Right lung (tissue), 5 donors: ENCODE data around the gene MED10. TPM values are rescaled to one million over a fixed set of nuclear protein-coding genes. Genes with fewer than 3 reads are reported as not detected.

Experiments
- DNase-seq, 2 donors: peaks; one replicate each; pipeline ENCODE4 v3.0.0-alpha.2; 2013
- polyA plus RNA-seq, 5 donors: library from polyadenylated mRNA; unstranded; fragments of 120-200 nt; gene quantifications; one replicate each; pipeline versions ENCODE4 v1.2.1 to v1.2.3, GENCODE V29; 2013; ENCODE audit warnings: inconsistent platforms in 1 of 5, low replicate concordance in 1 of 5; ENCODE audit not compliant: insufficient read length in 5 of 5, insufficient read depth in 1 of 5

The MED10 gene
- polyA plus RNA-seq, 5 donors = 34.7 to 52.7 (median 47.0) TPM

DNA sequence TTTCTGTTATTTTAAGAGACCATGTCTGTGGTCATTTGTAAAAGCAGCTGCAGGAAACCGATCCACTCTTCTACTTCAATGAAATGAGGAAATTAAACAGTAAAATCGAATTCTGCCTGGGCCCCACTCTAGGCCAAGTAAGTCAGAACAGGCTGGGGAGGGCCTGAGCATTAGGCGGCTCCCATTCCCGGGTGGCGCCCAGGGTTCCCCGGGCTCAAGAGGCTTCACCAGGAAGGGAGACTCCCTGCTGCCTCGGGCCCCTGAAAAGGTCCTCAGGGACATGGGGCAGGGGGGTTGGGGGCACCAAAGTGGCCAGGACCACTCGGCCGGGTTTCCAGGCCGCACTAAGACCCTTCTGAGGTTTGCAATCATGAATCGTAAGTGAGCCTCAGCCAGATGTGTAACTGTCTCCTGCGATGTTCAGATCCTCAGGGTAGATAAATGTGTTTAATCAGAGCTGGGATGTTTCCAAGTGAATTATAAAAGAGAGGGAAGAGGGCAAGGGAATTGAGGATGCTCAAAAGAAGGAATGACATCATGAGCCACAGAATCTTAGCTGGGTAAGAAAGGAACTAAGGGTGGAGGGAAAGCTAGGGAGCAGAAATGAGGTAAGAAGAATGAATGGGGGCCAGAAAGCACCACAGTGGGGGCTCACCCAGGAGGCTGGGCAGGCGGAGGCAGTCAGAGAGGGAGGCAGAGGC is 24.6 kb downstream of the MED10 start:
- no peak for DNase-seq

DNA sequence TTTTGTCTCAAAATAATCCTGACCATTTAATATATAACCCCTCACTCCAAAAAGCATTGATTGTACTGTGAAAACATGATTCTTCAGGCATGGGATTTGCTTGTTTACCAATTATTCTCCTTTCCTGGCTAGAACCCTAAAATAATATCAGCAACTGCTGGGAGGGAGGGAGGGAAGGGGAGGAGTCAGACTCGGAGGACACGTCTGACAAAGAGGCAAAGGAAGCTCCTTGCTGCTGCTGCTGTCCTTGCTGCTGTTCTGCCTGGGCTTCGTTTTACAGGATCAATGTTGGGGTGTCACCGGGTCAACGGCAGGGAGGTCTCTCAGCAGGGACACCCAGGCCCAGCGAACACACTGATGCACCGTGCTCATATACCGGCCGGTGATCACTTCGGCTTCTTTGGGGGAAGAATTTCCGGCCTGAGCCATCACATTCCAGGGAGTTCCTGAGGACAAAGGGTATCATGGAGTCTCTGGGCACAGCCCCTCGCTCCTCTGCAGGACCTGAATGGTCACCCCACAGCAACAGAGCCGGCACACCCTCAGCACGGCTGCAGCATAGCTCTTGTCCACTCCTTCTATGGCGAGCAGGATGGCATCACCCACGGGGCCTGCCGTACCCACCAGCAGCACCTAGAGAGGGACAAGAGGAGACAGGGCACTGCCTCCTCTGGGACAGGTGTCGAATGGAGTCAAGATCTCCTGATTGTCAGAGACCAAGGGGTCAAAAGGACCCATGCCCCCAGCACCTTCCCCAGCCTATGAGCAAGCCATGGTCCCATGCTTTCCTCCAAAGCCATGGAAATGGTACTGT is 27.9 kb downstream of the MED10 start:
- no peak for DNase-seq

DNA sequence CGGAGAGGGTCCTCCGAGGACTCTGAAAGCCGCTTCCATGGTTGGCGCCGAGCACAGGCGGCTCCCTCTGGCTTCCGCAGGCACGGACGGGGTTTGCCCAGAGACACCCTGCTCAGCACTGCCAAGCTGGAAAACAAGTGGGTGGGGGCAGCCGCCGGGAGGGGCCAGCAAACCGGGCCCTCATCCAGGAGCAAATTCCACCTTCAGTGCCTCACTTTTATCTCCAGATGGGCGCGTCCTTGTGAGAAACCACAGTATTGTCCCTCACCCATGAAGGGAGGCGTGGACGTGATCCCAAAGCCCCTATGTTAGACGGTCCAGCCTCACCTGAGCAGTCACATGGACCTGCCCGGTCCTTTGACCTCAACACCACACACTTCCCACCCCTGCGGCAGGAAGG is 29.0 kb downstream of the MED10 start:
- no peak for DNase-seq

DNA sequence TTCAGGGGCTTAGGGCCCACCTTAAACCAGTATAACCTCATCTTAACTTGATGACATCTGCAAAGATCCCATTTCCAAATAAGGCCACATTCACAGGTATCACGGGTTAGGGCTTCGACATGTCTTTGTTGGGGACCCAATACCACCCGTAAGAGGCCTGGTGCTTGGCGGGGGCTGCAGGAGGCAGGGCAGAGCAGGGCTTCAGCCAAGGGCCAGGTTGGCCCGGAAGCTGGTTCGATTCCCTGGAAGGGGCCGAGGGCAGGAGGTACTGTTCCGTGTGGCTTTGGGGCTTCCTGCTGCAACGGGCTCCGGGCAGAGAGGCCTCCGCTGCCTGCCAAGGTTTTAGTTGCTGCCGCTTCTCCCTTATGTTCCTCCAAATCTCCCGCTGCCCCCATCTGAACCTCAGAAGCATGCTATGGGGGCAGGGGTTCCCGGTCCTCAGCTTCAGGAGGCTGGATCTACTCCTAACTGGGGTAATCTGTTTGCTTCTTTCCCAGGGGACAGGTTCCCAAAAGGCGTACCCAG is 29.8 kb downstream of the MED10 start:
- no peak for DNase-seq

DNA sequence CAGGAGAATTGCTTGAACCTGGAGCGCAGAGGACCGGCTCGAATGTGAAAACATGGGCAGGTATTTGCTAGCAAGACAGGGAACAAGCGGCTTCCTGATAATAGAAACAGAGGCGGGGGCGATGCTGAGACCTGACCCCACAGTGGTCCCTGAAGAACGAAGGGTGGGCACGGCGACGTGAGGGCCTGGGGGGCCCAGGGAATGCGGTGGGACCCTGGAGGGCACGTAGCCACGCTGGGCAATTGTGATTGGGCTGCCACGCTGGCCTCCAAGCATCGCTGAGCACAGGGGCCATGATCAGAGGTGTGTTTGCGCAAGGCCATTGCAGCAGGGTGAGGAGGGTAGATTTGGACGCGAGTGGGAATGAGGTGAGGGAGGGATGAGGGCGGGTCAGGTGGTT is 30.7 kb downstream of the MED10 start:
- no peak for DNase-seq

DNA sequence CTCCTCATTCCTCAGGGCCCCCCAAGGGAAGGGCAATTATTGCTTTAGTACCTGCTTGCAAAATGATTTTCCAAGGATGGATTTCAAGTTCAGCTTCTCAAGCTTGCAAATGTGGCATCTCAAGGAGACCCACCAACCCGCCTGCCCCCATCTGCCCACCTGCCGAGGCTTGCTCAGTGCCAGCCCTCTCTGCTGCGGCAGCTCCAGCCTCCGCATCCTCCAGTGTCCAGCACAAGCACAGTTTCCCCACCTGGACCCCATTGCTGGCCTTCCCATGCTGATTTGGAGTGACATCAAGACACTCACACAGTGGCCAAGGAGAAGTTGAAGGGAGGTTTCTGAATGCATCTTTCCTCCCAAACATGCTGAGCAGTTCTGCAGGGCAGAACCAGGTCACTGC is 31.2 kb downstream of the MED10 start:
- DNase-seq = no peak

DNA sequence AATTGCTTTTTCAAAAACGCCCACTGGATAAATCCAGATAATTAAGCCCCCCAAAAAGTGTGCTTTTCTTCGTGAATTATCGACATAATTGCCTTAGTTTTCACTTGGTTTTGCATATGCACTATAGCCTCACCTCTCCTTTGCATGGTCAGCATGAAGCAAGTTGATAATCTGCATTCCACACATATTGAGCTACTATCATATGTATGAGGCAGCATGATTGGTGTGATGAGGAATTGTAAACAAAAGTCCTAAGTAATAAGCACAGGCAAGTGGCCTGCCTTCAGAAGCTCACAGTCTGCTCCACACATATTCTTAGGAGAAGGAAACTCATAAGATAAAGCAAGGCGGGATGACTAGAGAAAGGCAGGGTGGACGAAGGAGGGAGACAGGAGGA is 33.8 kb downstream of the MED10 start:
- DNase-seq = no peak

DNA sequence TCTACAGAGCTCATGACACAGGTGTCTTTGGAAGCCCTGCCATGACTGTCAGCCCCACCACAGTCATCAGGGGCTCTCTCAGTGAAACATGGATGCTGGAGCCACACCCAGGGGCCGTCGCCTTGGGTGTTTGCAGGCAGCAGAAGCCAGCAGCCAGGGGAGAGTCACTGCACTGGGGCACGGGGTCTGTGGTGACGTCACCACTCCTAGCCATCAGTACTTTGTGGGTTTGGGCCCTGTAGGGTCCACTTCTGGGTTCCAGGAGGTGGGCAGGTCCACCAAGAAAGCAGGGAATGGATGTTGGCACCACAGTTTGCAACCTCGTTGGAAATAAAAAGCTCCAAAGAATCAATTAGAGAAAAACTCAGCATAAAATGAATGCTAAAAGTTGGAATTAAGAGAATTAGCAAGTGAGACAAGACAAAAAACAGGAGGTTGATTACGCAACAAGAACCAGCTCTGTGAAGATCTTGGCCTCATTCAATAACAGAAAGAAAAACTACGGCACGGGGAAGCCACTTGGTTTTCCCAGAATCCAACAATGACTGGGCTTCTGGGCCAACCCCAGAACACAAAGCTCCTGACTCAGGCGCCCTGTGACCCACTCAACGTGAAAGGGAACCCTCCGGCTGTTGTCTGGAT is 34.3 kb downstream of the MED10 start:
- peak in 1 of 2 donors; percentile 2 for DNase-seq

DNA sequence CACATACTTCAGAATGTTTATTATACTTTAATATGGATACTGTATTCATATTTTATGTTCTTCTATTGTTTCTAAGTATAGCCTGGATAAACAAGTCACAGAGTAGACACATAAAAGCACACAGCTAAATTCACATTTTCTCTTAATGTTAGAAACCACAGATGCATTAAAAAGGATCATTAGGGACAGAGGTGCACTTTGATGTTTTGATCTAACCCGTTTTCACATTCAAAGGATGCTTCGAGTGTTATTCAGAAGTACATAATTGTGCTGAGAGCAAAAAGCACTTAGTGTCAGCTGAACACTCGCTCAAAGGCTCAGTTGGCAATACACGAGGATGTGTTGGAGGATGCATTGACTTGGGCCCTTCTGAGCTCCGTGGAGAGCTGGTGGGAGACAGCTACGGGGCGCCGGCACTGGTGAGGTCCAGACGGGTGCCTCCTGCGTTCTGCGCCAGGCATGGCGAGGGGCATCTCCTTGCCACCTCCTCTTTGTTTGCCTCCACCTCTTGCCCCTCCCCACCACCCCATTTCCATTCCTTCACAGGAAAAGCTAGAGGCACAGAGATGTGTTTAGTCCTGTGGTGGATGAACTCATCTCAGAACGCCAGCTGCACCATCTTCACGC is 35.5 kb downstream of the MED10 start:
- DNase-seq = no peak

DNA sequence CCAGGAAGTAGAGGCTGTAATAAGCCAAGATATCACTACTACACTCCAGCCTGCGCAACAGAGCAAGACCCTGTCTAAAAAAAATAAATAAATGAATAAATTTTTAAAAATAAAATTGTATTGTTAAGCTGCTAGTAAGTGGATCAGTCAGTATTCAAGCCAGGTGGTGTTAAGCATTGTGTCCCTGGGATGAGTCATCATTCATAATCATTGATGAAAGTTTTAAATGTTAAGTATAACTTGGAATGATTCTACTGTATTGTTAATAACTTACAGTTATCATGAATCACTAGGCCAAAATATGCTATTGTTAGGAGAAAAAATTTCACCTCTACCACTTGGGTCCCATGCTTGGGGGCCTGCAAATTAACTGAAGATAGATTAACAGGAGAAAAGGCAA is 38.2 kb downstream of the MED10 start:
- no peak for DNase-seq

DNA sequence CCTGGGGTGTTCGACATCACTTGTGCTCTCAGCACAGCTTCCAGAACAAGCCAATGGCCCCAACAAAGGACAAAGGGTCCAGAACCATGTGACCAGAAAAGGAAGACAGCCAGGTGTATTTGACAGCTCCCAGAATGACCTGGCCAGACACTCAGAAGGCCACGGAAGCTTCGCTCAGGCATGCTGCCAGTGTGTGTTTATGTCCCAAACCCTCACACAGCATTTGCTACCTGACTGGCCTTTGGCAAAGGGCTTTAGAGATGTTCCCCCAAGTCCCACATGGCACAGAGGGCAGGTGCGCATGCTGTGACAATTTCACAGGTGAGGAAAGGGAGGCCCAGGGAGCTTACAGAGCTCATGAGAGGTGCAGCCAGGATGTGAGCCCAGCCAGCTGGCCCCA is 39.5 kb downstream of the MED10 start:
- no peak for DNase-seq

DNA sequence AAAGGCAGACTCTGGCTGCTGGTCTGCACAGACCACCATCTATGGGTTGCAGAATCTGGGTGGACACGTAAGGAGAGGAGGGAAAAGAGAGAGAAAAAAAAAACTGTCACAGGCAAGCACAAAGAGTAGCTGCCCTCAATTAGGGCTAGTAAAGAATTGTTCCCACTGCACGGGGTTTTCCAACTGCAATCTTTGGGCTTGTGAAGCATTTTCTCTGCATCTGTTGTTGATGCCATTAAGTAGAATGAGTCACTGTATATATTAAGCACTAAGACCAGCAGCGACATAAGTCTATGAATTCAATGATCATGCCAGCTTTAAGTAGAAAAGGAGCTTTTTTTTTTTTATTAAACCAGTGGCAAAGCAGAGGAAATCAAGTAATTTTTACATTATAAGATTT is 40.2 kb downstream of the MED10 start:
- DNase-seq = no peak

DNA sequence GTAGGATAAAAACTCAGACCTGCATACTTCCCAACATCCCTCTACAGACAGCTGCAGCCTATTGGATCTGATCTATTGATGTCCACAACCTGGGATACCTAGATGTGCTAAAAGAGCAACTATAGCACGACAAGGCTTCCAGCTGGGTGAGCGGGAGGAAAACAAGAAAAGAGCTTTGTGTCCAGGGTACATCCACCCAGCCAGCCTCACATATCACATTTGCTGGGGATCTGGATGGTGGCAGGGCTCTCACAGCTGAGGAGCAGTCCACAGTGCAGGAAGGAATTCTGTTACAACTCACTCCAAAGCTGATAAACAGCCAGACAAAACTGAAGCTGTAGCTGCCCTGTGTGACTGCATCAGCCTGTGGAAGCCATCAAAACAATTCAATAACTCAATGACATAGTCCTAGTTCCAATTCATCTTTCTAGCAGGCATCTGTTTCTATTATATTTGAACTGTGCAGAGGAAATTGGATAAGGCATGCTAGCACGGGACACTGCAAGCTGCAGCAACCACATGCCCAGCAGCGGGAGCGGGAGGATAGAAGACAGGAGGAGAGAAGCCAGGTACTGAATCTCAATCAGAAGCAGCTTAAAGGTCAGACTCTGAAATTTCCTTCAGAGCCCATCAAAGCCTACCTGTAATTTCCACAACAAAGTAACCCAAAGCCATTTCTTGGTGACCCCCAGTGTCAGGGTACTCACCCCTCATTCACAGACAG is 45.0 kb downstream of the MED10 start:
- DNase-seq = no peak

DNA sequence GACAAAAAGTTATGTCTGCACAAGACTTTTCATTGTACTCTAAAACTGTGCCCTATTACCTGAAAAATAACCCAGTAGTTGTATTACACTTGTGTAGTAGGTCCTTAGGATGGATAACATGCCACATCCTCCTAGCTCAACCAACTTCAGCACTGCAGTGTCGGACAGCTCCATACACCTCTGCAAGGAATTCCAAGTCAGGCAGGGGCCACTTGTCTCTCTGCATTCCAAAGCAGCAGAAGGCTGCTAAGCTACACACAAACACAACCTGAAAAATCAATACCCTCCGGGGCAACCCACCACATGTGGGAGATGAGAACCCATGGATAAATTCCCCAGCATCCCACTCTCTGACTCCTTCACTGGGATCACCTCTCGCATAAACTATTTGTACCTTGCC is 50.2 kb downstream of the MED10 start:
- DNase-seq = peak; percentile 2 to 8

DNA sequence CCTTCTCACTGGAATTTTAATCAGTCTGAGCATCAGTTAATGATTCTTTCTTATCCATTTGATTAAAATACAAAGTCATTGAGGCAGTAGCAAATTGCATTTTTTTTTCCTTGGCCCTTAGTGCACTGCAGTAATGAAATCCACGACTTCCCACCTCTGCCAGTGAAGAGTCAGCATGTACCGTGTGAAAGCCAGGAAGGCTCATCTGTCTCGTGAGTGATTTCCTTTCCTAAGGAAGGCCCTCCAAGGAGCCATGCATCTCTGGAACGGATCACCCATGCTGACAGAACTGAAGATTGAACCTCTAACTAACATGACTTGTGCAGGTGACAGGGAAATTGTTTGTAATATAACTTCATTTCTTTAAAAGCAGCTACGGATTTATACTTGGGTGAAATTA is 51.6 kb downstream of the MED10 start:
- no peak for DNase-seq

DNA sequence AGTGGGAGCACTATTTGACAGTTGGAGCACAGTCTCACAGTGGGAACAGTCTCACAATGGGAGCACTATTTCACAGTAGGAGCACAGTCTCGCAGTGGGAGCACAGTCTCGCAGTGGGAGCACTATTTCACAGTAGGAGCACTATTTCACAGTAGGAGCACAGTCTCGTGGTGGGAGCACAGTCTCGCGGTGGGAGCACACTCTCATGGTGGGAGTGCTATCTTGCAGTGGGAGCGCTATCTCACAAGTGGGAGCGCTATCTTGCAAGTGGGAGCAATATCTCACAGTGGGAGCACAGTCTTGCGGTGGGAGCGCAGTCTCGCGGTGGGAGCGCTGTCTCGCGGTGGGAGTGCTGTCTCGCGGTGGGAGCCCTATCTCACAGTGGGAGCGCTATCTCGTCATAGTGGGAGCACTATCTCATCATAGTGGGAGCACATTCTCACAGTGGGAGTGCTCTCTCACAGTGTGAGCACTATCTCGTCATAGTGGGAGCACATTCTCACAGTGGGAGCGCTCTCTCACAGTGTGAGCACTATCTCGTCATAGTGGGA is 56.1 kb downstream of the MED10 start:
- DNase-seq = no peak

Other genes with a start within 250 kb of the MED10 start
- gene UBE2QL1, start 70.3 kb upstream of the MED10 start, polyA plus RNA-seq = under 1 TPM; 0.19 to 0.40 (median 0.21) TPM